ENCODE measurements around the gene TDG. TPM values are rescaled to one million over a fixed set of nuclear protein-coding genes. Genes with fewer than 3 reads are reported as not detected.

Gene TDG
- 62.0 TPM for polyA plus RNA-seq (2012; ENCODE audit: insufficient read depth, insufficient read length)

GRCh38 chr12:103965590-103966504, at the start of gene TDG:
TSS of gene TDG (plus strand) at chr12:103965872. CDS start at chr12:103966038, 166 bp downstream.
- peak within 1 kb of the TSS; percentile 82 for H3K4me3 ChIP-seq (ENCODE audit: low read length)
- peak; percentile 98 for DNase-seq (ENCODE audit: low read depth, low spot score)

DNA sequence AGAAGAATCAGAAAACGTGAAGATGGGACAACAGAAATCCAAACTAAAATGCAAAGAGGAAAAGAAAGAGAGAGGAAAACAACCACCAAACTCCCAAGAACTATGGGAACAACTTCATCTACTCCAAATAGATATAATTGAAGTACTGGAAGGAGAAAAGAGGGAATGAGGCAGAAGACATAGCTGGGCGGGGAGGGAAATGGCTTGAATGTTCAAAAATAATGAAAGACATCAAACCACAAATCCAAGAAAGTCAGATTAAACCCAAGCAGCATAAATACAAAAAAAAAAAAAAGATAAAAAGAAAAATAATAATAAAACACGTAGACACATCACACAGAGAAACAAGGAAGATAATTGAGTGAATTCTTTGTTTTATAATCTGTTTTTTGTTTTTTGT, 47.8 kb upstream of the TDG start:
- H3K4me3 ChIP-seq (ENCODE audit: low read length) = no peak overlapping the region
- no peak for DNase-seq (ENCODE audit: low read depth, low spot score)

GRCh38 chr12:103924761-103925641, 40.7 kb upstream of the TDG start:
- DNase-seq (ENCODE audit: low read depth, low spot score) = no peak
- no peak overlapping the region for H3K4me3 ChIP-seq (ENCODE audit: low read length)

DNA sequence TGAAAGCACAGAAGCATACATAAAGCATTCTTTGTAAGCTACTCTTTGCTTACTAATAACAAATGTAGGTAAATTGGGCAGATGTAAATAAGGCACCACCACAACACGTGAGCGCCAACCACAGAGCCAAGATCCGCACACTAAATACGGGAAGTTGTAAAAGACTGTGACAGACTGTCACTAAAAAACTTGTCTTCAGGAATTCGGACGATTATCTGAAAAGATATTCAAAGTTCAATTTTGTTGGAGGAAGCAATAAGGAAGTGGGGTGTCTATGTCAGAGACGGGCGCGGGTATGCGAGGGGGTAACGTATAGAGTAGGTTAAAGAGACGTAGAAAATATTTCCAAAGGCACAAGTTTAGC, 37.0 kb upstream of the TDG start:
- peak; percentile 44 for DNase-seq (ENCODE audit: low read depth, low spot score)
- peak overlapping the region; percentile 79 for H3K4me3 ChIP-seq (ENCODE audit: low read length)

DNA sequence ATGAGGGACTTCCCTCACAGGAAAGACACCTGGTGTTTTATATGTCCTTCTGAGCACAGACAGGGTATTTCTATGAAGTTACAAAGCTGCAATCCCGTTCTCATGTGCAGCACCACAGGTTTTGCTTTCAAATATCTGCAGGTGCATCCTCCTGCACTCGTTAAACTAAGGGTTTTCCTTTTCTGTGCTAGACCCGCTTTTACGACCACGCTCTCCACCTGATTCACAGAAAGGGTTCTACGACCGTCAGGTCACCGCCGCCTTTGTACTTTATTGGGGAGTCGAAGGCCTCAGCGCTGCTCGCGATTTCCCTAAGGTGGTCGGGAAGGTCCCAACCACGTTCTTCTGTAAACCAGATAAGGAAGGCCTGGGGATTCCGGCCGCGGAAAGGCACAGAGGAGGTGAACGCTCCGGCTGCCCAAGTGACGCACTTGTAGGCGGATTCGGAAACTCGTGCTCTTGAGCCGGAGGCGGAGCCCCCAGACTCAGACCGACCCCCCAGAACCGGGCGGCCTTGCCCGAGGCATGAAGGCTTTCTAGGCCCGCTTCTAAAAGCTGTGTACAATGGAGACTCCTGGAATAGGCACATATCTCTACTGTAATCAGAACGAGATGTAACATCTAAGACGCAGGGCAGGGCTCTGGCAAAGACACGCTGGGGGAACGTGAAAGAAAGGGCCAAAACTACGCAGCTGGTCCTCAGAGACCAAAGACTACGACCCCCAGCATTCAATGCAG, 36.5 kb upstream of the TDG start:
- DNase-seq (ENCODE audit: low read depth, low spot score) = peak; percentile 91
- peak overlapping the region; percentile 79 for H3K4me3 ChIP-seq (ENCODE audit: low read length)

DNA sequence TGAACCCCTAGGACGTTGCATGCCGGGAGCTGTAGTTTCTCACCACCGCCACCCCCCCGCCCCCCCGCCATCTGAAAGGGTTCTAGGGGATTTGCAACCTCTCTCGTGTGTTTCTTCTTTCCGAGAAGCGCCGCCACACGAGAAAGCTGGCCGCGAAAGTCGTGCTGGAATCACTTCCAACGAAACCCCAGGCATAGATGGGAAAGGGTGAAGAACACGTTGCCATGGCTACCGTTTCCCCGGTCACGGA, 36.0 kb upstream of the TDG start:
- DNase-seq (ENCODE audit: low read depth, low spot score) = no peak
- peak overlapping the region; percentile 79 for H3K4me3 ChIP-seq (ENCODE audit: low read length)

DNA sequence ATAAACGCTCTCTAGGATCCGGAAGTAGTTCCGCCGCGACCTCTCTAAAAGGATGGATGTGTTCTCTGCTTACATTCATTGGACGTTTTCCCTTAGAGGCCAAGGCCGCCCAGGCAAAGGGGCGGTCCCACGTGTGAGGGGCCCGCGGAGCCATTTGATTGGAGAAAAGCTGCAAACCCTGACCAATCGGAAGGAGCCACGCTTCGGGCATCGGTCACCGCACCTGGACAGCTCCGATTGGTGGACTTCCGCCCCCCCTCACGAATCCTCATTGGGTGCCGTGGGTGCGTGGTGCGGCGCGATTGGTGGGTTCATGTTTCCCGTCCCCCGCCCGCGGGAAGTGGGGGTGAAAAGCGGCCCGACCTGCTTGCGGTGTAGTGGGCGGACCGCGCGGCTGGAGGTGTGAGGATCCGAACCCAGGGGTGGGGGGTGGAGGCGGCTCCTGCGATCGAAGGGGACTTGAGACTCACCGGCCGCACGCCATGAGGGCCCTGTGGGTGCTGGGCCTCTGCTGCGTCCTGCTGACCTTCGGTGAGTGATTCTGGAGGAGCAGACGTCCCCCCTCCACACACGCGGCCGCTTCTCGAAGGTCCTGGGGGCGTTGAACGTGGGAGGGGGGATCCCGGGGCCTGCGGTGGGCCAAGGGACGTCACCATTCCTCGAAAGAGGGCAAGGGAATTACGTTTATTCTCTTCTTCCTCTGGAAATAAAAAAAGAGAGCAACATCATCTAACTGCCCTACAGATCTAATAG, 35.5 kb upstream of the TDG start, which contains the start of gene HSP90B1:
TSS of gene HSP90B1 (plus strand) at position 377 of the 753 bp plus-strand sequence. CDS start at position 483, 106 bp downstream.
- H3K4me3 ChIP-seq (ENCODE audit: low read length) = peak within 1 kb of the TSS; percentile 97
- peak; percentile 99 for DNase-seq (ENCODE audit: low read depth, low spot score)

DNA sequence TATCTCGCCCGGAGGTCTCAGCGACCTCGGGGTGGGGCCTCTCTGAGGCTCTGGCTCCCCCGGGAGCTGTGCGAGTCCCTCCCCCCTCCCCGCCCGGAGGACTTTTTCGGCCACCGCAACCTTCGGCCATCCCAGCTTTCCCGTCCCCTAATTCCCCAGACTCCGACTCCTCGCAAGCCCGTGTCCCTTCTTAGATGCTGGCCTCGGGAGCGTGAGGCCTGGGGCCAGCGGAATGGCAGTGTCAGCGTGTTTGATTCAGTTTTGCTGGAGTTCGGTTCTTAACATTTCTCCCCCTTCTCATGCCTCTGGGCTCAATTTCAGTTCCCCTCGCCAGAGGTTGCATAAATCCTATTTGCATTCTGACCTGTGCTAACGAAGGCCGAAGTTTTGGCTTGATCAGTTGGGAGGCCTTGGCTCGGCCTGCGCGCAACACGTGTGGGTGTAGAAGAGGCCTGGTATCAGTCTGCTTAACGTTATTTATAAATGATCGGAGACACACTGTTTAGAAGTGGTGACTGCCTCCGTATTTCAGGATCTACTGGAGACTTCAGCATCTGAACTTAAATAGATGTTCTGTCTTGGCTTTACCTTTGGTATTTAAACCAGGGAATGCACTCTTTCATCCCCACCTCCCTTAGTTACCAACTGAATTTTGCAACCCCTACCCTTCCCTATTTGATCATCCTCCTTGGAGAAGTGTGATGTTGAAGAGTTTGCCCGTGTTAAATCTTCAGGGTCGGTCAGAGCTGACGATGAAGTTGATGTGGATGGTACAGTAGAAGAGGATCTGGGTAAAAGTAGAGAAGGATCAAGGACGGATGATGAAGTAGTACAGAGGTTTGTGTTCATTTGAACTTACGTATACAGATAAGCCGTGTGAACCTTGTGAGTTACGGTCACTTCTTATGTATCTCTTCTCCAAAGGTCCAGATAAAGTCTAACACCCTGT, 34.6 kb upstream of the TDG start:
- no peak for DNase-seq (ENCODE audit: low read depth, low spot score)
- peak overlapping the region; percentile 97 for H3K4me3 ChIP-seq (ENCODE audit: low read length)

DNA sequence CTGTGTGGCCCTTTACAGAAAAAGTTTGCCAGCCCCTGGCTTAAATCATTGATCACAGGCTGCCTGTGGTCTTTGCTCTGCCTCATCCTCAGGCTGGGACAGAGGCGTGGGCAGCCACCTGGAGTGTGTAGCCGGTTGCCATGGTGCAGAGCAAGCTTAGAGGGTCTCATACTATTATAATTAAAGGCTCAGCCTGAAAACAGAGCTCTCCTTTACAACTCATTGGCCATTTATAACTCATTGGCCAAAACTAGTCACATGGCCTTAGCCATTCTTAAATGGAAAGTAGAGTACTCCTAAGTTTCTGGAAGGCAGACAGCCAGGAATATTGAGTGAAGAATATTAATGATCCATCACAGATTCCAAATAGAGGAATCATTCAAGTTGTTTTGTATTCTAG, 32.4 kb upstream of the TDG start:
- DNase-seq (ENCODE audit: low read depth, low spot score) = no peak
- no peak overlapping the region for H3K4me3 ChIP-seq (ENCODE audit: low read length)

DNA sequence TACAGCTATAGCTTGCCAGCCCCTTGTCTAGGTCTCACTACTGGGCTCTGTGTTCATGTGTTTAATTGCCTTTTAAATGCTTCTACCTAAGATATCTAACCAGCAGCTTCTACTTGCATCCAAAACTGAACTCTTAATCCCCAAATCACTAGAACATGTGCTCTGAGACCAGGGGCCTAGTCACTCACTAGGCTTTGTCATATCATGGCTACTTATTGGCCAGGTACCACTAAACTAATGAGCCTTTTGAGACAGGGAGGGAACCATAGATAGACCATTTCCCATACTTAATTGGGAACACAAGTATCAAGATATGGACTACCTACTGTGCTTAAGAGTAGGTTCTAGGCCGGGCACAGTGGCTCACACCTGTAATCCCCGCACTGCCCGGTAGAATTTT, 29.0 kb upstream of the TDG start:
- DNase-seq (ENCODE audit: low read depth, low spot score) = no peak
- H3K4me3 ChIP-seq (ENCODE audit: low read length) = no peak overlapping the region

DNA sequence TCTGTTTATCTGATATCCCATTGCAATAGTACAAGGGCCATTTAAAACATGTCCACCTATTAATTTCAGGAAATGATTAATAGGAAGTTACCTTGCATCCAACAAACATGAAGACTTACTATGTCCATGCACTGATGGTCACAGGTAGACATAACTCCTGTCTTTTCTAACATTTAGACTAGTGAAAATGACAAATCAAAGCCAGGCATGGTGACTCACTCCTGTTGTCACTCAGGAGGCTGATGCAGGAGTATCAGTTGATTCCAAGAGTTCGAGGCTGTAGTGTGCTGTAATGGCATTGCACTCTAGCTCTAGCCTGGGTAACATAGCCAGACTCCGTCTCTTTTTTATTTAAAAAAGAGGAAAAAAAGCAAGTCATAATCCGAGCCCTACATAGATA, 20.7 kb upstream of the TDG start:
- no peak for DNase-seq (ENCODE audit: low read depth, low spot score)

DNA sequence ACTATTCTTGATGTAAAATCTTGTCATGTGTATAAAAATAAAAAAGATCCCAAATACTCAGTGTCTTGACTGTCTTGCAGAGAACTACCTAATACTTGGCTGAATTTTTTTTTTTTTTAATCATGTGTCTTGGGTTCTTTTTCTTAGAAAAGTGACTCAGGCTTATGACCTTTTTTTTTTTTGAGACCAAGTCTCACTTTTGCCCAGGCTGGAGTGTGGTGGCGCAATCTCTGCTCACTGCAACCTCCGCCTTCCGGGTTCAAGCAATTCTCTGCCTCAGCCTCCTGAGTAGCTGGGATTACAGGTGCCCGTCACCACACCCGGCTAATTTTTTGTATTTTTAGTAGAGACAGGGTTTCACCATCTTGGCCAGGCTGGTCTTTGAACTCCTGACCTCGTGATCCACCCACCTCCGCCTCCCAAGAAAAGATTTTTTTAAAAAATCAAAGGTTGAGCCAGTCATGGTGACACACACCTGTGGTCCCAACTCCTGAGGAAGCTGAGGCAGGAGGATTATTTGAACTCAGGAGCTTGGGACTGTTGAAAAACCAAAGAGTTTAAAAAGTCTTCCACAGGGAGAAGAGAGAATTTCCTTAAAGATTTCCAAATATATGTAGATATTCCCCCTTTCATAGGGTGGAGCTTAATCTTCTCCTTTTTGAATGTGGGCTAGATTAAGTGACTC, 17.7 kb upstream of the TDG start:
- no peak for DNase-seq (ENCODE audit: low read depth, low spot score)
- no peak overlapping the region for H3K4me3 ChIP-seq (ENCODE audit: low read length)

More for the DNA sequence above, 20.7 kb upstream of the TDG start:
- H3K4me3 ChIP-seq (ENCODE audit: low read length) = no peak overlapping the region

GRCh38 chr12:103948746-103949406, 16.8 kb upstream of the TDG start:
- no peak overlapping the region for H3K4me3 ChIP-seq (ENCODE audit: low read length)
- no peak for DNase-seq (ENCODE audit: low read depth, low spot score)

DNA sequence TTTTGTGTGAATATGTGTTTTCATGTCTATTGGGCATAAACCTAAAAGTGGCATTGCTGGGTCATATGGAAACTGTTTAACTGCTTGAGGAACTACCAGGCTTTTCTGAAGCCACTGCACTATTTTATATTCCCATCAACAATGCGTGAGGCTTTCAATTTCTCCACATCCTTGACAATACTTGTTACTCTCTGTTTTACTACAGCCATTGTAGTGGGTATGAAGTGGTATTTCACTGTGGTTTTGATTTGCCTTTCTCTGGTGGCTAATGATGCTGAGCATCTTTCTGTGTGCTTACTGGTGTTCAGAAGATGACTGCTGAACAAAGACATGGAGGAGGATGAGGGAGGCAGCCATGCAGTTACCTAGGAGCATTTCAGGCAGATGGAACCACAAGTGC, 13.2 kb upstream of the TDG start:
- H3K4me3 ChIP-seq (ENCODE audit: low read length) = no peak overlapping the region
- DNase-seq (ENCODE audit: low read depth, low spot score) = no peak

DNA sequence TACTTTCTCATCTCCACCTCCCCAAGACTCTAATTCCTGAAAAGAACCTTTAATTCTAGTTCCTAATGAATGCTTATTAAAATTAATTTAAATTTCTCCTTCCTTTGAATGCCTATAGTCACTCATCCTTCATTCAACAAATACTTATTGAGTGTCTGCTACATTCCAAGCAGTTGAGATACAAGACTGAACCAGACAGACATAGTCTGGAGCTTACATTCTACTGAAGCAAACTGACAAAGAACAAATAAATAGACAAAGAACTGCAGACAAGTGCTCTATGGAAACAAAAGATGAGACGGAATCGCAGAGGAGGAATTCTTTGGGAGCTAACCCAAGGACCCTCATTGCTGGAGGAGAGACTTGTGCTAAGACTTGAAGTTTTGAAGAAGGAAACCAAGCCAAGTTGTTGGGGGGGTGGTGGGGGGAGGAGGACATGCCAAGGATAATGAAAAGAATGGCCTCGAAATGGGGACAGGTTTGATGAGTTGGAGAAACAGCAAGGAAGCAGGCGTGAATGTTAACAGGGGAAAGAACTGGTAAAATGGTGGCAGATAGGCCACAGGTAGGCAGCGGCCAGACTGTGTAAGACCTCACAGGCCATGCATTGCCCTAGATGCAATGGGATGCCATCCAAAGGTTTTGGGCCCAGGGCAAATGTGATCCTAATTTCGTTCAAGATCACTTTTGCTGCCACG, 9.7 kb upstream of the TDG start:
- no peak for DNase-seq (ENCODE audit: low read depth, low spot score)
- peak overlapping the region; percentile 96 for H3K4me3 ChIP-seq (ENCODE audit: low read length)

DNA sequence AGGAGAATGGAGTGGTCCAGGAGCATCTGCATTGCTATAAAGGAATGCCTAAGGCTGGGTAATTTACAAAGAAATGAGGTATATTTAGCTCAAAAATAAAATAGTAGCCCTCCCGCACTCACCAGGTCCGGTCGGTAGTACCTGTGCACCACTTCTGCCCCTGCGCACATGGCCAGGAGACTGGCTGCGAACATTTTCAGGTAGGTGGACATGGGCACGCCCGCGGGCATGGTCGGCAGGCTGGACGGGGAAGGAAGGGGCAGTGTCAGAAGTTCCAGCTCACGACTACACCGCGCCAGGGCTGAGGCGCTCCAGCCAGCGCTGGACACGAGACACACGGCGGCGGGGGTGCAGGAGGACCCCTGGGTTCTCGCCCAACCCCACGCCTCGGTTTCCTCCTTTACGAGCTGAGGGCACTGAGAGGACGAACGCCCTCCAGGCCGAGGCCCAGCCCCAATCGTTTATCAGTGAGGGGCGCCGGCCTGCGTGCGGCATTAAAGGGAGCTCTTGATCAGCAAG, 9.1 kb upstream of the TDG start:
- peak overlapping the region; percentile 96 for H3K4me3 ChIP-seq (ENCODE audit: low read length)
- DNase-seq (ENCODE audit: low read depth, low spot score) = no peak

All from Jurkat, Clone E6-1 (cell line).